Psoas muscle (tissue), 8 donors: ENCODE measurements around the gene SENP2. TPM values are rescaled to one million over a fixed set of nuclear protein-coding genes. Genes with fewer than 3 reads are reported as not detected.

Source experiments
- ATAC-seq, 4 donors: fragments of 200-7000 bp; cut with Tn5 transposase; one replicate each; pipeline ENCODE4 v1.9.1; 2020; ENCODE audit warnings: moderate library complexity in 3 of 4, mild to moderate bottlenecking in 2 of 4
- DNase-seq, 2 donors: peaks; one replicate each; pipeline ENCODE4 v3.0.0-alpha.2; 2020
- H3K27ac ChIP-seq: fragments of 200-600 bp; one replicate; pipeline ENCODE4 v1.8.0; 2022
- H3K27me3 ChIP-seq, 3 donors: fragments of 200-600 bp in 1 of 3; one replicate each; pipeline versions ENCODE4 v1.6.1 to v1.8.0; 2013 to 2022; ENCODE audit warnings: low read length in 2 of 3, mild to moderate bottlenecking in 2 of 3, moderate library complexity in 1 of 3; ENCODE audit not compliant: insufficient read depth in 3 of 3
- H3K36me3 ChIP-seq, 2 donors: fragments of 200-600 bp in 1 of 2; one replicate each; pipeline versions ENCODE4 v1.6.1 to v1.8.0; 2013 to 2022; ENCODE audit warnings: low read depth in 1 of 2, mild to moderate bottlenecking in 1 of 2, moderate library complexity in 1 of 2; ENCODE audit not compliant: insufficient read depth in 1 of 2
- H3K4me1 ChIP-seq: fragments of 200-600 bp; one replicate; pipeline ENCODE4 v1.8.0; 2022
- H3K4me3 ChIP-seq: fragments of 200-600 bp; one replicate; pipeline ENCODE4 v1.8.0; 2022; ENCODE audit warnings: mild to moderate bottlenecking
- H3K9me3 ChIP-seq: fragments of 200-600 bp; one replicate; pipeline ENCODE4 v1.8.0; 2022
- WGBS, 3 donors: extraction: QIAGEN DNeasy Blood & Tissue Kit; methylation state at CpG; one replicate each; pipeline versions ENCODE4 v1.1.6 to v1.1.7; 2013; 5-methylcytosine and 5-hydroxymethylcytosine counted together
- intact Hi-C, 2 donors: fragments of 100-400 bp; cut with DNase I; formaldehyde crosslinking; loops; one replicate each; pipeline versions ENCODE4 v1.11.0 to v1.14.2; 2022
- polyA plus RNA-seq, 3 donors: library from polyadenylated mRNA; stranded (reverse); fragments of 200-250 nt; gene quantifications; one replicate each; pipeline ENCODE4 v1.2.3, GENCODE V29; 2013
- total RNA-seq, 4 donors: library from RNA; stranded (reverse); fragmentation: NEBNext Ultra II Directional in 2 of 4; extraction: Animal tissue kit (Norgen Biotek cat#: 25700) in 2 of 4; gene quantifications; one replicate each; pipeline versions ENCODE4 v1.2.1 to v1.2.4, GENCODE V29; 2021 to 2023
- TF ChIP-seq, protein P1 (sequence below): fragments of 200-600 bp; IDR thresholded peaks from one replicate; pipeline ENCODE4 v1.8.0; 2022; ENCODE audit warnings: antibody characterized with exemption
- donor health status: healthy with polysubstance abuse.
- donor health status: DM: no; HTN: no; CAD: no; lungs with moderate emphysema.
- donor health status: Bipolar disorder and iron deficiency.
- donor health status: healthy.
- donor health status: DM: yes; HTN: yes; CAD: no.
- donor health status: DM: no; HTN: no; CAD: no.
- donor health status: DM: no; HTN: no; CAD: no.
- donor health status: DM: yes; HTN: yes; CAD: no.

The SENP2 gene
- total and polyA plus RNA-seq, 7 donors: 9.8 to 51.8 (median 39.5) TPM

DNA sequence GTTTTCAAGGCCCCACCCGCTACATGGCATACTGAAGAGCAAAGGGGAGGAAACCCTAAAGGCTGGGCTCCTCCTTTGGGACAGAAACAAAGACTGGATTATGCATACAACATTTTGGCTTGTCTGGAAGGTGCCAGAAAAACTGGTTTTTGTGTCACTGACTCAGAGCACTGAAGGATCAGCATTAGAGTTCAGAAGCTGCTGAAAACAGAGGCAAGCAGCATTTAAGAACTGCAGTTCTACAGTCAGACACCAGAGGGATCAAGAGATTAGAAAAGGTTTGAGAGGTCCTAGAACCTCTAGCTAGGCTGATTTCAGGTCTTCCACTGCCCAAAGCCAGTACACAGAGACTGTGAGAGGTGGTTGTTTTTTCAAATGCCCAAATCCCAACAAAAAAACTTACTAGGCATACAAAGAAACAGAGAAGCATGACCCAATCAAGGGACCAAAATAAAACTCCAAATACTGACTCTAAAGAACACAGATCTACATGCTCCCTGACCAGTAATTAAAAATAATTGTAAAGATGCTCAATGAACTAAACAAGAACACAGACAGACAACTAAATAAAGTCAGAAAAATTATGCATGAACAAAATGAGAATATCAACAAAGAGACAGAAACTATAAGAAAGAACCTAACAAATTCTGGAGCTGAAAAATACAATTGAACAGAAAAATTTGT is 91.2 kb downstream of the SENP2 start:
- no peaks in the 10 kb centered on the region for H3K27me3 ChIP-seq
- ATAC-seq (no peak), DNase-seq (no peak)
- H3K9me3 ChIP-seq: no peaks in the 10 kb centered on the region
- H3K36me3 ChIP-seq: no peaks in the 10 kb centered on the region
- 96 to 100% (median 98%) methylated on average over 1 of the region's 1 CpG for WGBS, 3 donors
- no peaks in the 10 kb centered on the region for H3K4me1 ChIP-seq
- H3K27ac ChIP-seq: no peak overlapping the region
- intact Hi-C loops: loop anchor here in 1 of 2 donors (5.0 kb wide), 1 partner anchor 90 kb away; no protein-coding TSS in a partner anchor
- TF ChIP-seq, protein P1, sequence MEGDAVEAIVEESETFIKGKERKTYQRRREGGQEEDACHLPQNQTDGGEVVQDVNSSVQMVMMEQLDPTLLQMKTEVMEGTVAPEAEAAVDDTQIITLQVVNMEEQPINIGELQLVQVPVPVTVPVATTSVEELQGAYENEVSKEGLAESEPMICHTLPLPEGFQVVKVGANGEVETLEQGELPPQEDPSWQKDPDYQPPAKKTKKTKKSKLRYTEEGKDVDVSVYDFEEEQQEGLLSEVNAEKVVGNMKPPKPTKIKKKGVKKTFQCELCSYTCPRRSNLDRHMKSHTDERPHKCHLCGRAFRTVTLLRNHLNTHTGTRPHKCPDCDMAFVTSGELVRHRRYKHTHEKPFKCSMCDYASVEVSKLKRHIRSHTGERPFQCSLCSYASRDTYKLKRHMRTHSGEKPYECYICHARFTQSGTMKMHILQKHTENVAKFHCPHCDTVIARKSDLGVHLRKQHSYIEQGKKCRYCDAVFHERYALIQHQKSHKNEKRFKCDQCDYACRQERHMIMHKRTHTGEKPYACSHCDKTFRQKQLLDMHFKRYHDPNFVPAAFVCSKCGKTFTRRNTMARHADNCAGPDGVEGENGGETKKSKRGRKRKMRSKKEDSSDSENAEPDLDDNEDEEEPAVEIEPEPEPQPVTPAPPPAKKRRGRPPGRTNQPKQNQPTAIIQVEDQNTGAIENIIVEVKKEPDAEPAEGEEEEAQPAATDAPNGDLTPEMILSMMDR: peak; percentile 43
- H3K4me3 ChIP-seq: no peak overlapping the region

DNA sequence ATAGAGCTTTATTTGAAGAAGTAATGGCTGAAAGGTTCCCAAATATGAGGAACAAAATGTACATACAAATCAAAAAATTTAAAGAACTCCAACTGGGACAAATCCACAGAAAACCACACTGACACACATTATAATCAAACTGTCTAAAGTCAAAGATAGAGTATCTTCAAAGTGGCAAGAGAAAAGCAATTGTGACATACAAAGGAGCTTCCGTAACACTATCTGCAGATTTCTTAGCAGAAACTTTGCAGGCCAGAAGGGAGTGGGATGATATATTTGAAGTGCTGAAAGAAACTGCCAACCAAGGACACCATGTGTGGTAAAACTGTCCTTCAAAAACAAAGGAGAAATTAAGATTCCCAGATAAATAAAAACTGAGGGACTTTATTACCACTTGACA is 91.9 kb downstream of the SENP2 start:
- TF ChIP-seq, protein P1: no peak
- 92 to 96% (median 94%) methylated on average over 1 of the region's 1 CpG for WGBS, 3 donors
- intact Hi-C loops: loop anchor here in 1 of 2 donors (5.0 kb wide), 1 partner anchor 89 kb away; no protein-coding TSS in a partner anchor
- DNase-seq (no peak), ATAC-seq (no peak)
- H3K9me3 ChIP-seq: no peaks in the 10 kb centered on the region
- H3K27ac ChIP-seq: no peak overlapping the region
- no peak overlapping the region for H3K4me3 ChIP-seq
- H3K36me3 ChIP-seq: no peaks in the 10 kb centered on the region
- no peaks in the 10 kb centered on the region for H3K4me1 ChIP-seq
- no peaks in the 10 kb centered on the region for H3K27me3 ChIP-seq

DNA sequence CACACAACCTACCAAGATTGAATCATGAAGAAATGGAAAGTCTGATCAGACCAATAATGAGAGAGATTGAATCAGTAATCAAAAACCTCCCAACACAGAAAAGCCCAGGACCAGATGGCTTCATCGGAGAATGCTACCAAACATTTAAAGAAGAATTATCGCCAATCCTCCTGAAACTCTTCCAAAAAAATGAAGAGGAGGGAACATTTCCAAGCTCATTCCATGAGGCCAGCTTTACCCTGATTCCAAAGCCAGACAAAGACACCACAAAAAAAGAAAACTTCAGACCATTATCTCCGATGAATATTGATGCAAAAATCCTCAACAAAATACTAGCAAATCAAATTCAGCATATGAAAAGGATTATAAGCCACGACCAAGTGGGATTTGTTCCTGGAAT is 94.1 kb downstream of the SENP2 start:
- Histone ChIP-seq H3K36me3 (no peaks in the 10 kb centered on the region), H3K9me3 (no peaks in the 10 kb centered on the region), H3K27me3 (no peaks in the 10 kb centered on the region), H3K4me3 (no peak overlapping the region), H3K27ac (no peak overlapping the region), H3K4me1 (no peaks in the 10 kb centered on the region)
- DNase-seq (no peak), ATAC-seq (no peak)
- TF ChIP-seq, protein P1: no peak
- WGBS, 3 donors: 24 to 35% (median 29%) methylated on average over 4 of the region's 4 CpGs
- intact Hi-C loops: no loop called here

Other genes with a start within 250 kb of the SENP2 start
- gene MAP3K13, start 223.2 kb upstream of the SENP2 start, total RNA-seq: 1 to 10 TPM; 5.0 to 7.6 (median 6.9) TPM
- 1 to 10 TPM; 2.6 to 4.3 (median 2.7) TPM for gene MAP3K13, start 223.2 kb upstream of the SENP2 start, polyA plus RNA-seq
- 10 to 100 TPM in 2 of 4 donors, 1 to 10 TPM in 2; 8.7 to 12.7 (median 10.4) TPM for gene TMEM41A, start 87.3 kb upstream of the SENP2 start, total RNA-seq
- gene TMEM41A, start 87.3 kb upstream of the SENP2 start, polyA plus RNA-seq: 10 to 100 TPM in 2 of 3 donors, 1 to 10 TPM in 1; 6.5 to 16.6 (median 11.8) TPM
- gene LIPH, start 33.7 kb upstream of the SENP2 start, total RNA-seq: not detected
- gene LIPH, start 33.7 kb upstream of the SENP2 start, polyA plus RNA-seq: under 1 TPM in 2 of 3 donors, not detected in 1; 0.03 to 0.04 TPM
- gene IGF2BP2, start 238.7 kb downstream of the SENP2 start, total RNA-seq: 1 to 10 TPM; 2.1 to 5.6 (median 3.8) TPM
- 1 to 10 TPM; 1.1 to 2.3 (median 1.9) TPM for gene IGF2BP2, start 238.7 kb downstream of the SENP2 start, polyA plus RNA-seq